Stimulated activated naive B cell treated with anti-CD40 and anti-IgM and Interleukin-4, amounts not matched to agents 10 μg/mL and 1 μg/mL and 100 μg/mL, for 72 hours (primary cell): ENCODE measurements around the gene MYPOP.
A peak's percentile ranks its signal among the peaks of the same experiment; 100 is the strongest.

Experiments used
- ATAC-seq, 2 donors: fragments of 150-1000 bp; cut with Tn5 transposase; replicated peaks; 2 replicates each; pipeline ENCODE4 v1.10.0; 2021; ENCODE audit warnings: moderate library complexity in 1 of 2
- DNase-seq: peaks from one replicate; pipeline ENCODE4 v3.0.0; 2021
- H3K27ac Mint-ChIP-seq: one replicate; pipeline ENCODE4 v1.8.0; 2022; ENCODE audit warnings: mild to moderate bottlenecking, mixed read lengths
- H3K27me3 Mint-ChIP-seq, 2 donors: one replicate each; pipeline ENCODE4 v1.8.0; 2022; ENCODE audit warnings: mixed read lengths in 2 of 2
- H3K36me3 Mint-ChIP-seq, 2 donors: one replicate each; pipeline ENCODE4 v1.8.0; 2022; ENCODE audit warnings: mixed read lengths in 2 of 2, mild to moderate bottlenecking in 1 of 2
- H3K4me1 Mint-ChIP-seq, 2 donors: one replicate each; pipeline ENCODE4 v1.8.0; 2022; ENCODE audit warnings: mixed read lengths in 2 of 2, mild to moderate bottlenecking in 1 of 2
- H3K4me3 Mint-ChIP-seq, 2 donors: one replicate each; pipeline ENCODE4 v1.8.0; 2022; ENCODE audit warnings: mild to moderate bottlenecking in 2 of 2, mixed read lengths in 2 of 2, moderate library complexity in 1 of 2
- H3K9me3 Mint-ChIP-seq, 2 donors: one replicate each; pipeline ENCODE4 v1.8.0; 2022; ENCODE audit warnings: mixed read lengths in 2 of 2, mild to moderate bottlenecking in 1 of 2

Gene MYPOP

DNA sequence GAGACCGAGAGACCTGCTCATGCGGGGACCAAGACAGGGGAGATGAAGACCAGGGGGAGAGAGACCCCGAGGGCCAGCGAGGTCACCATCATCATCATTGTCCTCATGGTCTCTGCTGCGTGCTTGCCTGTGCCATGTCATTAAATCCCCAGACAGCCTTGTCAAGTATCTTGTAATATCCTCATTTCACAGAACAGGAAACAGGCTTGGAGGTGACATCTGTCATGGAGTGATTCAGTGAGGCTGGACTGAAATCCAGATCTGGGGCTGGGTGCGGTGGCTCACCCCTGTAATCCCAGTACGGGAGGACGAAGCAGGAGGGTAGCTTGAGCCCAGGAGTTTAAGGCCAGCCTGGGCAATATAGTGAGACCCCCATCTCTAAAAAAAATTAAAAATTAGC is 18.0 kb upstream of the MYPOP start:
- H3K9me3 Mint-ChIP-seq = no peaks in the 10 kb centered on the region
- DNase-seq = no peak

DNA sequence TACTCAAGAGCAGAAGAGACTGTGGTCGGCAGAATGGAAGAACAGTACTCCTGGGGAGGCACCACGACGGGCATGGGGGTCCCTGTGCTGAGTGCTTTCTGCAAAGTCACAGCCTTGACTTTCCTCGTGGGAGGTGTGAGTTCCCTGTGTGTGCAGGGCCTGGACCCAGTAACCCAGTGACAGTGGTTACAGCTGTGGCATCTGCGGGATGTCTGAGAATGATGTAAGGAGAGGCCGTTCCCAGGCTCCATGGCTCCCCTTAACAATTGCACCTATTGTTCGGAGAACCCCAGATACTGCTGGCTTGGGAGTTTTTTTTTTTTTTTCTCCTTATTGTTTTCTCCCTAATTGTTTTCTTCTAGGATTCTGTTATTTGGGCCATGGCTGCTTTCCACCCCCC is 17.3 kb upstream of the MYPOP start:
- H3K36me3 Mint-ChIP-seq = no peaks in the 10 kb centered on the region
- ATAC-seq (no peak), DNase-seq (no peak)
- no peak overlapping the region for H3K4me3 Mint-ChIP-seq
- no peak overlapping the region for H3K27ac Mint-ChIP-seq
- no peaks in the 10 kb centered on the region for H3K4me1 Mint-ChIP-seq
- no peaks in the 10 kb centered on the region for H3K9me3 Mint-ChIP-seq
- H3K27me3 Mint-ChIP-seq = peaks cover 29 to 34% of the 10 kb centered on the region in 2 donors

More for the DNA sequence above, 18.0 kb upstream of the MYPOP start:
- ATAC-seq = no peak
- H3K36me3 Mint-ChIP-seq = no peaks in the 10 kb centered on the region
- no peak overlapping the region for H3K27ac Mint-ChIP-seq
- H3K27me3 Mint-ChIP-seq = peaks cover 27 to 31% of the 10 kb centered on the region in 2 donors
- H3K4me1 Mint-ChIP-seq = no peaks in the 10 kb centered on the region
- H3K4me3 Mint-ChIP-seq = no peak overlapping the region

DNA sequence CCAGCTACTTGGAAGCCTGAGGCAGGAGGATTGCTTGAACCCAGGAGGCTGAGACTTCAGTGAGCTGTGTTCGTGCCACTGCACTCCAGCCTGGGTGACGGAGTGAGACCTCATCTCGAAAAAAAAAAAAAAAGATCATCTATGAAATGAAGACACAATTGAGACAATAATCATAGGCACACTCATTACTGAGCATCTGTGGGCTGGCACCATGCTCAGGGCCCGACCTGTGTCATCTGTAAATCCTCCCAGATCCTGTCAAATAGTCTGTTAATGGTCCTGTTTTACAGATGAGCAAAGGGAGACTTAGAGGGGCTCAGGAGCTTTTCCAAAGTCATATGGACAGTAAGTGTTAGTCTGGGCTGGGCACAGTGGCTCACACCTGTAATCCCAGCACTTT is 16.3 kb upstream of the MYPOP start:
- Mint-ChIP-seq H3K4me1 (no peaks in the 10 kb centered on the region), H3K4me3 (no peak overlapping the region), H3K9me3 (no peaks in the 10 kb centered on the region), H3K27me3 (peaks cover 30 to 44% of the 10 kb centered on the region in 2 donors), H3K36me3 (no peaks in the 10 kb centered on the region), H3K27ac (no peak overlapping the region)
- DNase-seq (no peak), ATAC-seq (no peak)

DNA sequence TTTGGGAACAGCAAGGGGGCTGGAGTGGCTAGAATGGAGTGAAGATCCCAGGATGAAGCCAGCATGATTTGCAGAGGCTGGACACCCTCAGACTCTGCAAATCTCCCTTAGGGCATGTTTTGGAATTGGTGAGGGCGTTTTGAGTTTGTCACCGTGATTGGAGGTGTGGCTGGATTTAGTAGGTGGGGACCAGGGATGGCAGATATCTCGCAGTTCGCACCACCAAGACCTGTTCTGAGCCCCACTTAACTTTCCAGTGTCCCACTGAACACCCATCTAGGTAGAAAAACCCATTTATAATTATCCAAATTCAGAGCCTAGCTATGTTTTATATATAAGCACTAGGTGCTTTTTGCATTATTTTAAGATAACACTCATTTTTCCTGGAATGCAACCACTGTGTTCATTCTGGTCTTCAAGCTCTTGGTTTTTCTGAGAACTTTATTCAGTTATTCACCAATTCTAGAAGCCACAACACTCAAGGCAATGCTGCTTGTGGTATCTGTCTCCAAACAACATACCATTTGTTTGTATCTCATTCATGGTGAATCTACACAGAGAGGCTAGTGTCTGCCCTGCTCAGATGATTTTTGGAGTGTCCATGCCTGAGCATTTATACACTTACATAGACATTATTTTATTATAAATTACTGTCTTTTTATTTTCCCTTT is 15.1 kb upstream of the MYPOP start:
- peaks cover 41 to 56% of the 10 kb centered on the region in 2 donors for H3K27me3 Mint-ChIP-seq
- ATAC-seq (no peak), DNase-seq (no peak)
- no peaks in the 10 kb centered on the region for H3K36me3 Mint-ChIP-seq
- no peaks in the 10 kb centered on the region for H3K9me3 Mint-ChIP-seq
- H3K4me3 Mint-ChIP-seq = no peak overlapping the region
- no peak overlapping the region for H3K27ac Mint-ChIP-seq
- H3K4me1 Mint-ChIP-seq = no peaks in the 10 kb centered on the region

DNA sequence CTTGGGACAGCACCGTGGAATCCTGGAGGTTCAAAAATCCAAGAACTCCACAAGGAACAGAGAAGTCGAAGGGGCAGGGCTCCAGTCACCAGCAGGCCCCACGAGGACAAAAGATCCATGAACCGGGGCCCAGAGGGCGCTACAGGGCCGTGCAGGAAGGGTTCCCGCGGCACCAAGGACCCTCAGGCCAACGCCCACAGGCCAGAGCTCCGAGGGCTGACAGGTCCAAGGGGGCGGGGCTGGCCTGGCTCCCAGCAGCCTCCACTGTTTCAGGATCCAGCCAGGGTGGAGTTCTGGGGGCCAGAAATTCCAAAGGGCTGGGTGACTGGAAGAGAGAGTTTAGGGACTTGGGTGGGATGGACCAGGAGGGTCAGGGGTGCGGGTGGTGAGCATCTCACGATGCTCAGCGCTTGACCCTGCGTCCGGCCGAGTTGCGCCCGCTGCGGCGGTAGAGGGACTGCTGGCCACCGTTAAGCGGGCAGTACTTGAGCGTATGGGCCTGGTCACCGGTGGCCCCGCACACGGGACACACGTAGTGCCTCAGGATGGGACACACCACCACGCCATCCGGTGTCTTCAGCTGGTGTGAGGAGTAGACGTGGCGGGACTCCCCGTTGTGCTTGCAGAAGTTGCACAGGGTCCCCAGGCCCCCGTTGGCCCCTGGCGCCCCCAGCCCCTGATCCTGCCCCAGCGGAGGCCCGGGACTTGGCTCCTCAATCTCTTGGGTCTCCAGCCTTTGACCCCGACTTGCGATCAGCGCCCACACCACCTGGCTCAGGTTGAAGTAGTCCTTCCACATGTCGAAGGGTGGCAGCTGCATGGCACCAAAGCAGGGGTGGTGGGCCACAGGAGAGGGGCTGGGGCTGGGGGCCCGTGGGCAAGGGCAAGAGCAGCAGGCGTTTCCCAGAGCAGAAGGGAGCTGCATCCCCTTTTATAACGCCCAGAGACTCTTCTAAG is 11.7 kb upstream of the MYPOP start, which contains the start of gene NANOS2:
Gene NANOS2 (minus strand): TSS at position 905 of the 957 bp plus-strand sequence. CDS start 85 bp downstream, at position 820.
- DNase-seq (no peak), ATAC-seq (no peak)
- Mint-ChIP-seq H3K36me3 (no peaks in the 10 kb centered on the region), H3K9me3 (no peaks in the 10 kb centered on the region), H3K4me3 (no peak within 1 kb of the TSS), H3K27ac (no peak within 1 kb of the TSS), H3K27me3 (peaks cover 46 to 64% of the 10 kb centered on the region in 2 donors), H3K4me1 (no peaks in the 10 kb centered on the region)

DNA sequence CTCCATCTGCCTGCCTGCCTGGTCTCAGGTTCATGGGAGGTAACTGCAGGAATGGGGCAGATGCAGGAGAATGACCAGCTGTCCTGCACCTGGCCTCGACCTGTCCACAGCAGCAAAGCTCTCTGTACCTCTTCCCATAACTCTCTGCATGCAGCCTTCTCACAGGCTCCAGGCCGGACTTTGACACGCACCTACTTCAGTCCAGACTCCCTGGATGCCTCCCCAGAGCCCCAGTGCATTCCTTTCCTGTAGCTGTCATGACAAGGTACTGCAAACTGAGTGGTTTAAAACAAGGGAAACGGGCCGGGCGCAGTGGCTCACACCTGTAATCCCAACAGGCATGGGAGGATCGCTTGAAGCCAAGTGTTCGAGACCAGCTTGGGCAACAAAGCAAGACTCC is 8.9 kb upstream of the MYPOP start:
- DNase-seq (no peak), ATAC-seq (no peak)
- H3K9me3 Mint-ChIP-seq = no peaks in the 10 kb centered on the region
- H3K4me1 Mint-ChIP-seq = no peaks in the 10 kb centered on the region
- H3K27me3 Mint-ChIP-seq = peaks cover 47 to 61% of the 10 kb centered on the region in 2 donors
- no peak overlapping the region for H3K4me3 Mint-ChIP-seq
- no peaks in the 10 kb centered on the region for H3K36me3 Mint-ChIP-seq
- no peak overlapping the region for H3K27ac Mint-ChIP-seq

DNA sequence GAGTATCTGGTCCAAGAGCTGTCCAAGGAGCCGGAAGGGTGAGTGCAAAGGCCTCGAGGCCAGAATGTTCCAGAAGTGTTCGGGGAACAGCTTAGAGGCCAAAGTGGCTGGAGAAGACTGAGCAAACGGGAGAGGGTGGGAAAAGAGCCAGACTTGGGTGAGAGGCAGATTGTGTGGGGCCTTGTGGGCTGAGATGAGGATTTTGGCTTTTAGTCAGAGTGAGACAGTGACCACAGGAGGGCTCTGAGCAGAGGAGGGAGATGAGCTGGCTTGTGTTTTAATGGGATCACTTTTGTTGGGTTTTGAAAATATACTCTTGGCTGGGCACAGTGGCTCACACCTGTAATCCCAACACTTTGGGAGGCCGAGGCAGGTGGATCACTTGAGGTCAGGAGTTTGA is 6.5 kb upstream of the MYPOP start:
- no peak for ATAC-seq
- no peak overlapping the region for H3K4me3 Mint-ChIP-seq

DNA sequence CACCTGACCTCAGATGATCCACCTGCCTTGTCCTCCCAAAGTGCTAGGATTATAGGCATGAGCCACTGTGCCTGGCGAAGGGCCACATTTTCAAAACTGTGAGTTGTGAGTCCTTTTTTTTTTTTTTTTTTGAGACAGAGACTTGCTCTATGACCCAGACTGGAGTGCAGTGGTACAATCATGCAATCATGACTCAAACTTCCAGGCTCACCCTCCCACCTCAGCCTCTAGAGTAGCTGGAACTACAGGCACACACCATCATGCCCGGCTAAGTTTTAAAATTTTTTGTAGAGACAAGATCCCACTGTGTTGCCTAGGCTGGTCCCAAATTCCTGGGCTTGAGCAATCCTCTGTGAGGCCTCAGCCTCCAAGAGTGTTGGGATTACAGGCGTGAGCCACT is 3.8 kb upstream of the MYPOP start:
- DNase-seq (no peak), ATAC-seq (no peak)
- peaks cover 26 to 32% of the 10 kb centered on the region in 2 donors for H3K27me3 Mint-ChIP-seq
- H3K4me1 Mint-ChIP-seq = peaks cover 5 to 19% of the 10 kb centered on the region in 2 donors
- H3K36me3 Mint-ChIP-seq = no peaks in the 10 kb centered on the region
- H3K27ac Mint-ChIP-seq = no peak overlapping the region
- H3K9me3 Mint-ChIP-seq = no peaks in the 10 kb centered on the region
- H3K4me3 Mint-ChIP-seq = no peak overlapping the region

More for the DNA sequence above, 6.5 kb upstream of the MYPOP start:
- H3K4me1 Mint-ChIP-seq = no peaks in the 10 kb centered on the region
- H3K36me3 Mint-ChIP-seq = no peaks in the 10 kb centered on the region
- H3K9me3 Mint-ChIP-seq = no peaks in the 10 kb centered on the region
- no peak for DNase-seq
- H3K27ac Mint-ChIP-seq = no peak overlapping the region
- H3K27me3 Mint-ChIP-seq = peaks cover 49% of the 10 kb centered on the region in 2 donors

DNA sequence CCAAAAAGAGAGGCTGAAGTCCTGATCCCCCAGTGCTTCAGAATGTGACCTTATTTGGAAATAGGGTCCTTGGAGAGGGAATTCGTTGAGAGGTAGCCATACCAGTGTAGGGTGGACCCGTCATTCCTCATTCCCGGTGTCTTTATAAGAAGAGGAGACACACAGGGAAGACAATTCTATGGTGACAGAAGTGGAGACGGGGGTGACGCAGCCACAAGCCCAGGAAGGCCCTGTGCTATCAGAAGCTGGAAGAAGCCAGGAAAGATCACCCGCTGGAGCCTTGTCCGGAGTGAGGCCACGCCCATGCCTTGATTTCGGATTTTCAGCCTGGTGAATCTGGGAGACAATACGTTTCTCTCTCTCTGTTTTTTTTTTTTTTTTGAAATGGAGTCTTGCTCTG is 2.6 kb upstream of the MYPOP start:
- peaks cover 18 to 27% of the 10 kb centered on the region in 2 donors for H3K27me3 Mint-ChIP-seq
- H3K27ac Mint-ChIP-seq = no peak overlapping the region
- peaks cover 4 to 7% of the 10 kb centered on the region in 2 donors for H3K36me3 Mint-ChIP-seq
- no peaks in the 10 kb centered on the region for H3K9me3 Mint-ChIP-seq
- H3K4me1 Mint-ChIP-seq = peaks cover 10 to 31% of the 10 kb centered on the region in 2 donors
- DNase-seq (no peak), ATAC-seq (no peak)
- H3K4me3 Mint-ChIP-seq = no peak overlapping the region

DNA sequence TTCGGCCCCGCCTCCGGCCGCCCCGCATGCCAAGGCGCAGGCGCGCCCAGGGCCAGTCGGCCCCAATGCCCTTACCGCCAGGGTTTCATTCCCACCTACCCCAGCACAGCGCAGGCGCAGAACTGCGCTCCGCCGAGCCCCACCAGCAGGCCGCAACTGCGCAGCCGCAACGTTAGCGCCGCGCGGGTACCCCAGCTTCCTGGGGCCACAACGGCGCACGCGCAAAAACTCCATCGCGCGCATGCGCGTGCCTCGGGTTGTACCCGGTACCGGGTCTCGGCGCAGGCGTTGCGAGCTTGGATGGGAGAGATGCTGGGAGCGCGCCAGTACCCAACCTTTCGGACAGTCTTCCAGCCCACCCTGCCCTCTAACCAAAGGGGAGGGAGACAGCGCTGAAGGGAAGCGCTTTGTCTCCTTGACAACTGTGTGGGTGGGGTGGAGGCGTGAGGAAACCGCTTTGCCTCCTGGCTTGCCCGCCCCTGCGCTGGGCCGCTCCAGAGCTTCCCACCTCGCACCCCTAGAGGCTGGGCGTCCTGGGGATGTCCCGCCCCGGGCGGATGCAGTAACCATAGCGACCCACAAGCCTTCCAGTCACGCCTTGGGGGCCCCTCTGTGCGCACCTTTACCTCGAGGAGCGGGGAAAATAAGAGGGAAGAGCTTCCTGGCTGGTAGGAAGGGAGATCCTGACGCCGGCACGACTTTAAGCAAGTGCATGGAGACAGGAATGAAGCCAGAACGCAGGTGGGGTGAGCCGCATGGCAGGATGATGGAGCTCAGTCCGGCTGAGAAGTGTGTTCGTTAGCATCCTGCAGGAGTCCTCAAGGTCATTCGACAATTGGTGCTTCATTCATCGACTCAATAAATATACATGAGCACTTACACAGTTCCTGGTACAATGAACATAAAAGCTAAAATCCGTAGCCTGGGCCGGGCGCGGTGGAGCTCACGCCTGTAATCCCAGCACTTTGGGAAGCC is 525 bp upstream of the MYPOP start:
- ATAC-seq (peak; percentile 84 to 89), DNase-seq (peak; percentile 99)
- Mint-ChIP-seq H3K4me1 (peaks cover 13 to 42% of the 10 kb centered on the region in 2 donors), H3K27ac (peak overlapping the region; percentile 94), H3K9me3 (no peaks in the 10 kb centered on the region), H3K27me3 (peaks cover 6 to 15% of the 10 kb centered on the region in 2 donors), H3K4me3 (peak overlapping the region; percentile 92 to 97), H3K36me3 (peaks cover 7 to 19% of the 10 kb centered on the region in 2 donors)

DNA sequence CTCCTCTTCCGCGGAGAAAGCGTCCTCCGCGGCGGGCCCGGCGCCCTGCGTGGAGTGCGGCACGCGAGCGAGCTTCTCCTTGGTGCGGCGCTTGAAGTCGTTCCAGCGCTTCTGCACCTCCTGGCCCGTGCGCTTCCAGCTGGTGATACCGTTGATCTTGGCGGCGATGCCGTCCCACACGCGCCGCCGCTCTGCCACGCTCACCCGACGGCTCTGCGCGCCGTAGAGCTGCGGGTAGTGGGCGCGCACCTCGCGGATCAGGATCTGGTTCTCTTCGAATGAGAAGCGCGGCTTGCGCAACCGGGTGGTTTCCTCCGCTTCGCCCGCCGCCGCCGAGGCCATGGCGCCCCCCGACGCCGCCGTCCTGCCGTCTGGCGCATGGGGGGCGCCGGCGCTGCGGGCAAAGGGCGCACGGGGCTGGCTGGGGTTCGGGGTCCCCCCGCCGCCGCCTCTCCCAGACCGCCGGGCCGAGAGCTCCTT is 941 bp downstream of the MYPOP start:
- Mint-ChIP-seq H3K27me3 (peaks cover 4 to 12% of the 10 kb centered on the region in 2 donors), H3K36me3 (peaks cover 7 to 19% of the 10 kb centered on the region in 2 donors), H3K4me3 (peak overlapping the region; percentile 59 to 92), H3K27ac (no peak overlapping the region), H3K4me1 (peaks cover 17 to 49% of the 10 kb centered on the region in 2 donors), H3K9me3 (no peaks in the 10 kb centered on the region)
- DNase-seq = no peak
- no peak for ATAC-seq

DNA sequence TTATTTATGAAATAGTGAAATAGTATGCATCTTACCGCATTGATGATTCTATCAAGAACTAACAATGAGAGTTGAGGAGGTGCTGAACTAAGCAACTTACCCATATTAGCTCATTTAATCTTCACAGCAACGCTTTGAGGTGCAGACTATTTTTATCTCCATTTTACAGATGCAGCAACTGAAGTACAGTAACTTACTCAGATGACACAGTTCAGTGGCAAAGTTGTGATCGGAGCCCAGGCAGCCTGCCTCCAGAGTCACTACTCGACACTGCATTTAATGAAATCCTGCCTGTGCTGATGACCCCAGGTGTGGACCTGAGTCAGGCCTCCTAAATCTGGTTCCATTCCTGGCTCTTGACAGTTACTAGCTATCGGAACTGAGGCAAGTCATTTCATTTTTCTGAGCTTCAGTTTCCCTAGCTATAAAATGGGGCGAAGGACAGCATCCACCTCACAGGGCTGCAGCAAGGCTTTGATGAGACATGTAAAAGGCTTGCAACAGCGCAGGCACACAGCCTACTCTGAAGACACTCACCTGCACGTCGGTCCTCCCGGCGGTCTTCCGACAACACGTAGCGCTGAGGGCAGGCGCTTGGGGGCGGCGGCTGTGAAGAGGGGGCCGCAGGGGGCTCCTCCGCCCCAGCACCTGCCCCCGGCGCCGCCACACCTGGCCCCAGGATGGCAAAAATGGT is 1.5 kb downstream of the MYPOP start:
- ATAC-seq (no peak), DNase-seq (no peak)
- Mint-ChIP-seq H3K36me3 (peaks cover 7 to 19% of the 10 kb centered on the region in 2 donors), H3K27me3 (peaks cover 0 to 9% of the 10 kb centered on the region in 2 donors), H3K9me3 (no peaks in the 10 kb centered on the region), H3K27ac (no peak overlapping the region), H3K4me1 (peaks cover 17 to 49% of the 10 kb centered on the region in 2 donors), H3K4me3 (peak overlapping the region in 1 of 2 donors; percentile 36)

DNA sequence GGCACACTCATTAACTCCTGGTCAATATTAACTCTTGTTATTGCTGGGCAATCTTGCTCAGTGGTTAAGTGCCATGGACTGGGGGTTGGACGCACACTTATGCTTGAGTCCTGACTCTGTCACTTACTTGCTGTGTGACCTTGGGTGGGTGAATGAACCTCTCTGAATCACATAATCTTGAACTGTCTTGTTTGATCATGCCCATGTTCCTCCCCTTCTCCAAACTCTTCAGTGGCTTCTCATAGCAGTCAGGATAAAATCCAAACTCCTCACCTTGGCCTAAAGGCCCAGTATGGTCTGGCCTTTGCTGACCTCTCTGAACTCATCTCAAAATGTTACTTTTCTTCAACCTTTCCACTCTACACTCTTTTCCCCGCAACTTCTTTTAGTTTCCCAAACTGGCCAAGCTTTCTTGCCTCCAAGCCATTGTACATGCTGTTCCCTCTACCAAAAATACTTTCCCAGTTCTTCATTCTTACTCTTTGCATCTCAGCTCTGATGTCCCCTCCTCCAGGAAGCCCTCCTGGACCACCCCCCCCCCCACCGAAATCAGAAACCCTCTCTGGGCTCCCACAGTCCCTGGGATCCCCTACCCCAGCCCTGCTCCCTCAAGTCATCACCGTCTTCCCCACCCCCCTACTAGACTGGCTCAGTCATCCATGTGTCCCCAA is 2.4 kb downstream of the MYPOP start:
- peaks cover 11 to 27% of the 10 kb centered on the region in 2 donors for H3K36me3 Mint-ChIP-seq
- peaks cover 17 to 49% of the 10 kb centered on the region in 2 donors for H3K4me1 Mint-ChIP-seq
- ATAC-seq = no peak
- H3K4me3 Mint-ChIP-seq = no peak overlapping the region
- no peaks in the 10 kb centered on the region for H3K9me3 Mint-ChIP-seq
- H3K27ac Mint-ChIP-seq = no peak overlapping the region
- peaks cover 0 to 4% of the 10 kb centered on the region in 2 donors for H3K27me3 Mint-ChIP-seq
- no peak for DNase-seq
